ENCODE results near the gene AJAP1. TPM values are rescaled to one million over a fixed set of nuclear protein-coding genes. Genes with fewer than 3 reads are reported as not detected.

AJAP1 gene
- total and polyA plus RNA-seq, 2 experiments from 2014 or later = not detected

DNA sequence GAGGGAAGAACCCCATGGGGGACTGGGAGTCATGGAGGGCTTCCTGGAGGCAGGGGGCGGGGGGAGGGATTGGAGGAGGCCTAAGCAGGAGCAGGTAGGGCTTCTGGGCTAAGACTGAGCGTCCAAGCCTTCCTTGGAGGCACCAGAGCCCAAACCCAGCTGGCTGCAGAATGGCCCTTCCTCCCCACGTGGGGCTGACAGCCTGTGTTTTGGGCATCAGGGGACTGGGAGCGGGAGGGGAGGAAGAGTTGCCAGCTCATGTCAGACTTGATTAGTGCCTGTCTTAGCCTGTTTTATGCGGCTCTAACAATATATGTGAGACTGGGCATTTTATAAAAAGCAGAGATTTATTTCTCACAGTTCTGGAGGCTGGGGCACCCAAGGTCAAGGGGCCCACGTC, 38.9 kb downstream of the AJAP1 start:
- Mint-ChIP-seq H3K36me3 (ENCODE audit: low read depth) (peaks cover 4% of the 10 kb centered on the region; the same call in 1 of the 3 replicates), H3K4me3 (no peak overlapping the region), H3K27ac (no peak overlapping the region), H3K4me1 (no peaks in the 10 kb centered on the region), H3K9me3 (peaks cover 7% of the 10 kb centered on the region; the same call in 2 of the 3 replicates), H3K27me3 (ENCODE audit: insufficient read depth, low read depth, poor library complexity) (peaks cover 7% of the 10 kb centered on the region)
- Histone ChIP-seq H4K20me1 (replicated peaks; ENCODE audit: insufficient read depth) (no peaks in the 10 kb centered on the region), H3K4me3 (no peak overlapping the region), H3K27me3 (ENCODE audit: insufficient read depth) (no peaks in the 10 kb centered on the region), H3K4me1 (ENCODE audit: insufficient read depth) (no peaks in the 10 kb centered on the region), H3K9me2 (ENCODE audit: insufficient read depth) (no peaks in the 10 kb centered on the region), H2AFZ (no peak overlapping the region), H3K27ac (ENCODE audit: low read depth) (no peak overlapping the region), H3F3A (replicated peaks; ENCODE audit: low read depth) (no peaks in the 10 kb centered on the region), H3K36me3 (ENCODE audit: insufficient read depth) (no peaks in the 10 kb centered on the region), H3K79me2 (replicated peaks; ENCODE audit: insufficient read depth) (no peaks in the 10 kb centered on the region), H3K4me2 (no peak overlapping the region)
- ATAC-seq (no peak), DNase-seq (ENCODE audit: low spot score) (no peak)
- TF ChIP-seq, protein P1, sequence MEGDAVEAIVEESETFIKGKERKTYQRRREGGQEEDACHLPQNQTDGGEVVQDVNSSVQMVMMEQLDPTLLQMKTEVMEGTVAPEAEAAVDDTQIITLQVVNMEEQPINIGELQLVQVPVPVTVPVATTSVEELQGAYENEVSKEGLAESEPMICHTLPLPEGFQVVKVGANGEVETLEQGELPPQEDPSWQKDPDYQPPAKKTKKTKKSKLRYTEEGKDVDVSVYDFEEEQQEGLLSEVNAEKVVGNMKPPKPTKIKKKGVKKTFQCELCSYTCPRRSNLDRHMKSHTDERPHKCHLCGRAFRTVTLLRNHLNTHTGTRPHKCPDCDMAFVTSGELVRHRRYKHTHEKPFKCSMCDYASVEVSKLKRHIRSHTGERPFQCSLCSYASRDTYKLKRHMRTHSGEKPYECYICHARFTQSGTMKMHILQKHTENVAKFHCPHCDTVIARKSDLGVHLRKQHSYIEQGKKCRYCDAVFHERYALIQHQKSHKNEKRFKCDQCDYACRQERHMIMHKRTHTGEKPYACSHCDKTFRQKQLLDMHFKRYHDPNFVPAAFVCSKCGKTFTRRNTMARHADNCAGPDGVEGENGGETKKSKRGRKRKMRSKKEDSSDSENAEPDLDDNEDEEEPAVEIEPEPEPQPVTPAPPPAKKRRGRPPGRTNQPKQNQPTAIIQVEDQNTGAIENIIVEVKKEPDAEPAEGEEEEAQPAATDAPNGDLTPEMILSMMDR (conservative IDR thresholded peaks at IDR 0.05; ENCODE audit: low read depth in 2 of 2) = no peak
- no peak for TF ChIP-seq ZNF331 (CRISPR knock-in tag; IDR thresholded peaks at IDR 0.05; ENCODE audit: low read depth)
- TF ChIP-seq, protein P2, sequence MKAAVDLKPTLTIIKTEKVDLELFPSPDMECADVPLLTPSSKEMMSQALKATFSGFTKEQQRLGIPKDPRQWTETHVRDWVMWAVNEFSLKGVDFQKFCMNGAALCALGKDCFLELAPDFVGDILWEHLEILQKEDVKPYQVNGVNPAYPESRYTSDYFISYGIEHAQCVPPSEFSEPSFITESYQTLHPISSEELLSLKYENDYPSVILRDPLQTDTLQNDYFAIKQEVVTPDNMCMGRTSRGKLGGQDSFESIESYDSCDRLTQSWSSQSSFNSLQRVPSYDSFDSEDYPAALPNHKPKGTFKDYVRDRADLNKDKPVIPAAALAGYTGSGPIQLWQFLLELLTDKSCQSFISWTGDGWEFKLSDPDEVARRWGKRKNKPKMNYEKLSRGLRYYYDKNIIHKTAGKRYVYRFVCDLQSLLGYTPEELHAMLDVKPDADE (IDR thresholded peaks at IDR 0.05) = no peak
- TF ChIP-seq, protein P3, sequence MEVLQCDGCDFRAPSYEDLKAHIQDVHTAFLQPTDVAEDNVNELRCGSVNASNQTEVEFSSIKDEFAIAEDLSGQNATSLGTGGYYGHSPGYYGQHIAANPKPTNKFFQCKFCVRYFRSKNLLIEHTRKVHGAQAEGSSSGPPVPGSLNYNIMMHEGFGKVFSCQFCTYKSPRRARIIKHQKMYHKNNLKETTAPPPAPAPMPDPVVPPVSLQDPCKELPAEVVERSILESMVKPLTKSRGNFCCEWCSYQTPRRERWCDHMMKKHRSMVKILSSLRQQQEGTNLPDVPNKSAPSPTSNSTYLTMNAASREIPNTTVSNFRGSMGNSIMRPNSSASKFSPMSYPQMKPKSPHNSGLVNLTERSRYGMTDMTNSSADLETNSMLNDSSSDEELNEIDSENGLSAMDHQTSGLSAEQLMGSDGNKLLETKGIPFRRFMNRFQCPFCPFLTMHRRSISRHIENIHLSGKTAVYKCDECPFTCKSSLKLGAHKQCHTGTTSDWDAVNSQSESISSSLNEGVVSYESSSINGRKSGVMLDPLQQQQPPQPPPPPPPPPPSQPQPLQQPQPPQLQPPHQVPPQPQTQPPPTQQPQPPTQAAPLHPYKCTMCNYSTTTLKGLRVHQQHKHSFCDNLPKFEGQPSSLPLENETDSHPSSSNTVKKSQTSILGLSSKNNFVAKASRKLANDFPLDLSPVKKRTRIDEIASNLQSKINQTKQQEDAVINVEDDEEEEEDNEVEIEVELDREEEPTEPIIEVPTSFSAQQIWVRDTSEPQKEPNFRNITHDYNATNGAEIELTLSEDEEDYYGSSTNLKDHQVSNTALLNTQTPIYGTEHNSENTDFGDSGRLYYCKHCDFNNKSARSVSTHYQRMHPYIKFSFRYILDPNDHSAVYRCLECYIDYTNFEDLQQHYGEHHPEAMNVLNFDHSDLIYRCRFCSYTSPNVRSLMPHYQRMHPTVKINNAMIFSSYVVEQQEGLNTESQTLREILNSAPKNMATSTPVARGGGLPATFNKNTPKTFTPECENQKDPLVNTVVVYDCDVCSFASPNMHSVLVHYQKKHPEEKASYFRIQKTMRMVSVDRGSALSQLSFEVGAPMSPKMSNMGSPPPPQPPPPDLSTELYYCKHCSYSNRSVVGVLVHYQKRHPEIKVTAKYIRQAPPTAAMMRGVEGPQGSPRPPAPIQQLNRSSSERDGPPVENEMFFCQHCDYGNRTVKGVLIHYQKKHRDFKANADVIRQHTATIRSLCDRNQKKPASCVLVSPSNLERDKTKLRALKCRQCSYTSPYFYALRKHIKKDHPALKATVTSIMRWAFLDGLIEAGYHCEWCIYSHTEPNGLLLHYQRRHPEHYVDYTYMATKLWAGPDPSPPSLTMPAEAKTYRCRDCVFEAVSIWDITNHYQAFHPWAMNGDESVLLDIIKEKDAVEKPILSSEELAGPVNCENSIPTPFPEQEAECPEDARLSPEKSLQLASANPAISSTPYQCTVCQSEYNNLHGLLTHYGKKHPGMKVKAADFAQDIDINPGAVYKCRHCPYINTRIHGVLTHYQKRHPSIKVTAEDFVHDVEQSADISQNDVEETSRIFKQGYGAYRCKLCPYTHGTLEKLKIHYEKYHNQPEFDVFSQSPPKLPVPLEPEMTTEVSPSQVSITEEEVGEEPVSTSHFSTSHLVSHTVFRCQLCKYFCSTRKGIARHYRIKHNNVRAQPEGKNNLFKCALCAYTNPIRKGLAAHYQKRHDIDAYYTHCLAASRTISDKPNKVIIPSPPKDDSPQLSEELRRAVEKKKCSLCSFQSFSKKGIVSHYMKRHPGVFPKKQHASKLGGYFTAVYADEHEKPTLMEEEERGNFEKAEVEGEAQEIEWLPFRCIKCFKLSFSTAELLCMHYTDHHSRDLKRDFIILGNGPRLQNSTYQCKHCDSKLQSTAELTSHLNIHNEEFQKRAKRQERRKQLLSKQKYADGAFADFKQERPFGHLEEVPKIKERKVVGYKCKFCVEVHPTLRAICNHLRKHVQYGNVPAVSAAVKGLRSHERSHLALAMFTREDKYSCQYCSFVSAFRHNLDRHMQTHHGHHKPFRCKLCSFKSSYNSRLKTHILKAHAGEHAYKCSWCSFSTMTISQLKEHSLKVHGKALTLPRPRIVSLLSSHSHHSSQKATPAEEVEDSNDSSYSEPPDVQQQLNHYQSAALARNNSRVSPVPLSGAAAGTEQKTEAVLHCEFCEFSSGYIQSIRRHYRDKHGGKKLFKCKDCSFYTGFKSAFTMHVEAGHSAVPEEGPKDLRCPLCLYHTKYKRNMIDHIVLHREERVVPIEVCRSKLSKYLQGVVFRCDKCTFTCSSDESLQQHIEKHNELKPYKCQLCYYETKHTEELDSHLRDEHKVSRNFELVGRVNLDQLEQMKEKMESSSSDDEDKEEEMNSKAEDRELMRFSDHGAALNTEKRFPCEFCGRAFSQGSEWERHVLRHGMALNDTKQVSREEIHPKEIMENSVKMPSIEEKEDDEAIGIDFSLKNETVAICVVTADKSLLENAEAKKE (CRISPR knock-in tag; IDR thresholded peaks at IDR 0.05) = no peak
- TF ChIP-seq EZH2 (IDR thresholded peaks at IDR 0.05; ENCODE audit: low read depth, unreplicated experiment) = no peak
- TF ChIP-seq, protein P4, sequence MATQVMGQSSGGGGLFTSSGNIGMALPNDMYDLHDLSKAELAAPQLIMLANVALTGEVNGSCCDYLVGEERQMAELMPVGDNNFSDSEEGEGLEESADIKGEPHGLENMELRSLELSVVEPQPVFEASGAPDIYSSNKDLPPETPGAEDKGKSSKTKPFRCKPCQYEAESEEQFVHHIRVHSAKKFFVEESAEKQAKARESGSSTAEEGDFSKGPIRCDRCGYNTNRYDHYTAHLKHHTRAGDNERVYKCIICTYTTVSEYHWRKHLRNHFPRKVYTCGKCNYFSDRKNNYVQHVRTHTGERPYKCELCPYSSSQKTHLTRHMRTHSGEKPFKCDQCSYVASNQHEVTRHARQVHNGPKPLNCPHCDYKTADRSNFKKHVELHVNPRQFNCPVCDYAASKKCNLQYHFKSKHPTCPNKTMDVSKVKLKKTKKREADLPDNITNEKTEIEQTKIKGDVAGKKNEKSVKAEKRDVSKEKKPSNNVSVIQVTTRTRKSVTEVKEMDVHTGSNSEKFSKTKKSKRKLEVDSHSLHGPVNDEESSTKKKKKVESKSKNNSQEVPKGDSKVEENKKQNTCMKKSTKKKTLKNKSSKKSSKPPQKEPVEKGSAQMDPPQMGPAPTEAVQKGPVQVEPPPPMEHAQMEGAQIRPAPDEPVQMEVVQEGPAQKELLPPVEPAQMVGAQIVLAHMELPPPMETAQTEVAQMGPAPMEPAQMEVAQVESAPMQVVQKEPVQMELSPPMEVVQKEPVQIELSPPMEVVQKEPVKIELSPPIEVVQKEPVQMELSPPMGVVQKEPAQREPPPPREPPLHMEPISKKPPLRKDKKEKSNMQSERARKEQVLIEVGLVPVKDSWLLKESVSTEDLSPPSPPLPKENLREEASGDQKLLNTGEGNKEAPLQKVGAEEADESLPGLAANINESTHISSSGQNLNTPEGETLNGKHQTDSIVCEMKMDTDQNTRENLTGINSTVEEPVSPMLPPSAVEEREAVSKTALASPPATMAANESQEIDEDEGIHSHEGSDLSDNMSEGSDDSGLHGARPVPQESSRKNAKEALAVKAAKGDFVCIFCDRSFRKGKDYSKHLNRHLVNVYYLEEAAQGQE (IDR thresholded peaks at IDR 0.05; ENCODE audit: unreplicated experiment) = no peak
- TF ChIP-seq ZNF114 (CRISPR knock-in tag; IDR thresholded peaks at IDR 0.05) = no peak
- TF ChIP-seq CREB1 (CRISPR knock-in tag; IDR thresholded peaks at IDR 0.05; ENCODE audit: low read depth) = no peak
- TF ChIP-seq STAT1 (IDR thresholded peaks at IDR 0.05; ENCODE audit: unreplicated experiment) = no peak
- no peak for TF ChIP-seq POLR2AphosphoS5 (IDR thresholded peaks at IDR 0.05; ENCODE audit: low read depth)
- no peak for TF ChIP-seq EZH2phosphoT487 (IDR thresholded peaks at IDR 0.05; ENCODE audit: unreplicated experiment)
- TF ChIP-seq JUNB (IDR thresholded peaks at IDR 0.05; ENCODE audit: unreplicated experiment) = no peak
- TF ChIP-seq NANOG (IDR thresholded peaks at IDR 0.05; ENCODE audit: borderline replicate concordance) = no peak

Data from GM23338 (cell line).